Stimulated activated CD8-positive, alpha-beta memory T cell treated with anti-CD3 and anti-CD28 coated beads, Interleukin-15, amount 100 ng/mL, for 24 hours (primary cell): ENCODE results near the gene TRIM28.

Experiments
- DNase-seq: peaks from one replicate; pipeline ENCODE4 v3.0.0-alpha.2; 2020; ENCODE audit warnings: low read depth

The TRIM28 gene

DNA sequence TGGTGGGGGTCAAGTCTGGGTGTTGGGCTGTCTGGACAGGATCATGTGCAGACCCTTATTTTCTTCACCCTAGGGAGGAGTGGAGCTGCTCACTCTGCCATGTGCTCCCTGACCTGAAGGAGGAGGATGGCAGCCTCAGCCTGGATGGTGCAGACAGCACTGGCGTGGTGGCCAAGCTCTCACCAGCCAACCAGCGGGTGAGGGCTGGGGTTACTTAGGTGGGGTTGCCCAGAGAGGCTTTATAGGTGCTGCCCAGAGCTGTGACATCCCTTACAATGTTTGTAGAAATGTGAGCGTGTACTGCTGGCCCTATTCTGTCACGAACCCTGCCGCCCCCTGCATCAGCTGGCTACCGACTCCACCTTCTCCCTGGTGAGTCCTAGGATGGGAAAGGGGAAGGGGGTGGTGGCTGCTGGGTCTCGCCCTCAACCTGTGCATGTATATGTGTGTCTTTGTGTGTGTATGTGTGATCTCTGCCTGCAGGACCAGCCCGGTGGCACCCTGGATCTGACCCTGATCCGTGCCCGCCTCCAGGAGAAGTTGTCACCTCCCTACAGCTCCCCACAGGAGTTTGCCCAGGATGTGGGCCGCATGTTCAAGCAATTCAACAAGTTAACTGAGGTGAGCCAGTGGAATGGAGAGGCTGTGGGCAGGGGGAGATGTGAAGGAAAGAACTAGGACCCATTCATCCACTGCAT is 5.9 kb downstream of the TRIM28 start:
- DNase-seq: no peak

- DNase-seq: no peak
Measured at GRCh38 chr19:58550362-58551122, 6.7 kb downstream of the TRIM28 start.

GRCh38 chr19:58551123-58551497 is 7.2 kb downstream of the TRIM28 start:
- no peak for DNase-seq

GRCh38 chr19:58551577-58552471 is 8.0 kb downstream of the TRIM28 start:
- no peak for DNase-seq

DNA sequence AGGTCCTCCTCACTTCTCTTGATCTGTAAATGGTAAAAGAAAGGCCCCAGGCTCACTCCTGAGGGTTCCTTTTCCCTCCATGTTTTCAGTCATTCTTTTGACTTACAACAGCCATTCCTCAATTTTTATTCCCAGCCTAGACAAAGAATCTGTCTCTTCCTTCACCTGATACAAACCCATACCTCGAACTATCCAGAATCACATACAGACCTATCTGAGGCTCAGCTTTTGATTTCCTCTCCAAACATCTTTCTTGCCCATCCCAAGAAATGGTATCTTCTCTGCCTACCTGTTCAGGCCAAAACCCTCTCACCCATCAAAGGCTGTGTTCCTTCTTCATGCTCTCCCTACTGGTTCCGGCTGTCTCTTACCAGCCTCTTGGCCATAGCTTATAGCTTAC is 8.8 kb downstream of the TRIM28 start:
- DNase-seq: no peak

DNA sequence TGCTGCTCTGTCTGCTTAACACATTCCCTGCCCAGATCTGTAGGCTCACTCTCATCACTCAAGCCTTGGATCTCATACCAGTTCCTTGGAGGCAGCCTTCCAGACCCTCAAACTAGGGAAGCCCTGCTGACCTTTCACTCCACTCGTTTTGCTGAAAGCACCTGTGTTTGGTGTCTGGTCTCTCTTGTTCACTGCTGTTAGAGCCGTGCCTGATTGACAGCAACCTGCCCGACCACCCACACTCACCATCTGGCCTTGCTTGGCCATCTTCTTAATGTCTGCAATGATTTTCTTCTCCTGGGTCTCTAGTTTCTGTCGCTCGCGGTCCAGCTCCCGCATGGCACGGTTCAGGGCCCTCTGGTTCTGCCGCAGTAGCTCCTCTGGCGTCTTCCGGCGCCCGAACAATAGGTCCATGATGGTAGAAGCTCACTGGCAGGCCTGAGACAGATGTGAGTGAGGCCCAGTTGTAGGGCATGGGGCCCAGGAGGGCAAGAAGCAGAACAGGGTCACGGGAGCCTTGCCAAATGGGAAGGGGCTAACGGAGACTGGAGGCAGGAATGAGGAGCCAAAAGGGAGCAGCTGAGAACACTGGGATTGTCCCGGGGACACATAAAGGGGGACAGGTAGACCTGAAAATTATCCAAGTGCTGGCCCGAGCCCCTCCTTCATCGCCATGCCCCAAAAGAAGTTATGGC is 10.1 kb downstream of the TRIM28 start:
- DNase-seq: no peak

GRCh38 chr19:58554494-58555368 is 10.9 kb downstream of the TRIM28 start, which contains the start of gene CHMP2A:
TSS of gene CHMP2A (minus strand) at chr19:58555105. CDS start at chr19:58554212, 893 bp downstream.
- peak; percentile 98 for DNase-seq

- DNase-seq: no peak
Measured at GRCh38 chr19:58555369-58555885, 11.6 kb downstream of the TRIM28 start.

DNA sequence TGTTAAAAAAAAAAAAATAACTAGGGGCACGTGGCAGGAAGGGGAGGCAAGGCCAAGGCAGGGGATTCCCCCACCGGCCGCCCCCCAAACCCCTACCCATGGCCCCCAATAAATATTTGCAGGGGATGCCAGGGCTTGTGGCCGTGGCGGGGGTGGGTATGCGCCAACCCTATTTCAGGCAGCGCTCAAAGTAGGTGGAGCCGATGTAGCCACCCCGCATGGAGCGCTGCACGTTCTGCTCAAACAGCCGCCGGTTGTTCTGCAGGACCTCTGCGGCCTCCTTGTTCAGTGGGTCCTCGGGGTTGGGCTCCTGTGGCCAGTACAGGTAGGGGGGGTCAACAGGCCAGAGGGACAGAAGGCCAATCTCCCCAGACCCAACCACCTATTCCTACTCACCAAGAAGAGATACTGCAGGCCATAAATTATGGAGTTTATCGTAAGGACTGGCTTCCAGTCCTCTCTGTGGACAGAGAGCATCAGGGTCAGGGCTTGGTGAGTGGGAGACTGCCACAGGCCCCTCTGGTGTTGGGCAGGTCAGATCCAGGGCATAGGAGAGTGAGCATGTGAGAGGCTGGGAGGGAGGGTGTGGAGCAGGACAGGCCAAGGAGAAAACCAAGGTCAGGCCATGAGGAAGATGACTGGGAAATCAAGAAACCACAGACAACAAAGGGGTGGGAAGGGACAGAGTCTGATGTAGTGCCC is 12.2 kb downstream of the TRIM28 start:
- no peak for DNase-seq

GRCh38 chr19:58556622-58557220 is 12.9 kb downstream of the TRIM28 start:
- DNase-seq: no peak

DNA sequence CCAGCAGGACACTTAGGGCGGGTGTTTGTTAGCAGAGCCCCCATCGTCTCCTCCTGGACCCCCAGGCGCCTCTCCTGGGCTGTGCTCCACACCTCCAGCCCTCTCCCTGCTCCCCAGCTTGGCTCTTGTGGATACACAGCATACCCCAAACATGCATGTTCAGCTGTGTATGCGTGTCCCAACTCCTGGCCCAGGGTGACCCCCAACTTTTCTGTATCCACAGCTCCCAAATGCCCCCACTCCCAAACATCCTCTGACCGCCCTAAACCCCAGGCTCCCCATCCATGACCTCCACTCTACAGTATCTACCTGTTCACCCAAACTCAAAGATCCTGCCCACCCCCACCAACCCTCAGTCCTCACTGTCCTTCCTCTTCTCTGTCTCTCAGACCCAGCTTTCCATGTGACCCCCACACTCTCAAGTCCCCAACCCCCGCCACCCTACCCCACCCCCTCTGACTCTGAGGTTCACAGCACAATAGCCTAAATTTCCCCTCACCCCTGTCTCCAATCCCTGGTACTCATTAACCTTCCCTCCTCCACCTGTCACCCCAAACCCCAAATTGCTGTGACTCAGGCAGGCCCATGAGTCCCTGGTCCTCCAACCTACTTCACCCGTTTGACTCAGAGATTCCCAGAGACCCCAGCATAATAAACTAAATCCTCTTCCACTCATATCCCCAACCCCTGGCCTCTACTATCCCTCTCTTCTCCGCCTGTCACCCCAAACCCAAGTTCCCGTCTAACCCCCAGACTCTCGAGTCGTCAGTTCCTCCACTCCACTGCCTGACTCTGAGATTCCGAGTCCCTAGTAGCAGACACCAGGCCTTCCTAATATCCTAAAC is 13.6 kb downstream of the TRIM28 start:
- DNase-seq: no peak

DNA sequence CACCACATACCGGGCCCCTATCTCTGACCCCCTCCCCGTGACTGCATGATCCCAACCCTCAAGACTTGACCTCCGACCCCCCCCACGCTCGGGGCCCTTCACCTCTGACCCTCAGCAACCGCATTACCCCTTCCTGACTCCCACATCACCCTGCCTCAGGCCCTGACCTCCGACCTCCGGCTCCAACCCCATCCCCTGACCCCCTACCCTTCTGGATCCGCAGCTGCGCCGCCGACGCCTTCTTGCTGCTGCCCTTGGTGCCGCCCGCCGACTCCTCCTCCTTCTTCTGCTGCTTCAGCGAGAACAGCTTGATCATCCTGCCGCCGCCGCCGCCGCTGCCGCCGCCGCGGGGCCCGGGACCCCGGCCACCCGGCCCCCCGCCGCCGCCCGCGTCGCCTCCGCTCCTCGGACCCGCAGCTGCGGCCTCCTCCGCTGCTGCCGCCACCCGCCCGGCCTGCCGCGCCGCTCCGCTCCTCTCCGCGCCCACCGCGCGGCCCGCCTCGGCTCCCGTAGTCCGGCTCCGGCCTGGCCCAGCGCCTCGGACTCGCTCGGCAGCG is 14.3 kb downstream of the TRIM28 start, which contains the start of gene UBE2M:
Gene UBE2M (minus strand): TSS at position 546 of the 557 bp plus-strand sequence. CDS start 230 bp downstream, at position 316.
- no peak for DNase-seq

DNA sequence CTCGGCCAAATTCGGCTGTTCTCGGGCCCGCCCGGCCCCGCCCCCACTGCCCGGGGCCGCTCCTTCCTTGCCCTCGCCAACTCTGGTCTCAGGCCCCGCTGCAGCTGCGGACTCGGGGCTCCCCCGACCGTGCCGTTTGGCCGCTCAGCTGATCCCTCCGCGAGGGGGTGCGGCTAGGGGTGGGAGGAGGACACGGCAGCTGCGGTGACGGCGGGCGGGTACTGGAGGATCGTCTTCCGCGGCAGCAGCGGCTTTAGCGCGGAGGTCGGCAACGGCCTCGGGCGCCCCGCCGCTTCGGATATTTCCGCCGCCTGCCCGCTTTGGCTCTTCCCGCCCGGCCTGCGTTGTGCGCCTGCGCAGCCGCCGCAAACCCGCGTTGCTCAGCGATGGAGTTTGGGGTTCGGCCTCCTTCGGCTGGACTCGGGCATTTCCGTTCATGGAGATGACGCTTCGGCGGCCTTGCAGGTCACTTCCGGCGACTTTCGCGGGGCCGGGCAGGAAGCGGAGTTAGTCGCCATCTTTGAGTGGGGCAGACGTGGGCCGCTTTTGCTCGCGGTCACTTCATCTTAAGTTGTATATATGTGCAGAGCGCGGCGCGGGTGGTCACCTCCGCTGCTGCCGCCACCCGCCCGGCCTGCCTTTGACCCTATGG is 14.9 kb downstream of the TRIM28 start:
- DNase-seq: peak; percentile 97

GRCh38 chr19:58559275-58560006 is 15.6 kb downstream of the TRIM28 start:
- DNase-seq: peak; percentile 57

DNA sequence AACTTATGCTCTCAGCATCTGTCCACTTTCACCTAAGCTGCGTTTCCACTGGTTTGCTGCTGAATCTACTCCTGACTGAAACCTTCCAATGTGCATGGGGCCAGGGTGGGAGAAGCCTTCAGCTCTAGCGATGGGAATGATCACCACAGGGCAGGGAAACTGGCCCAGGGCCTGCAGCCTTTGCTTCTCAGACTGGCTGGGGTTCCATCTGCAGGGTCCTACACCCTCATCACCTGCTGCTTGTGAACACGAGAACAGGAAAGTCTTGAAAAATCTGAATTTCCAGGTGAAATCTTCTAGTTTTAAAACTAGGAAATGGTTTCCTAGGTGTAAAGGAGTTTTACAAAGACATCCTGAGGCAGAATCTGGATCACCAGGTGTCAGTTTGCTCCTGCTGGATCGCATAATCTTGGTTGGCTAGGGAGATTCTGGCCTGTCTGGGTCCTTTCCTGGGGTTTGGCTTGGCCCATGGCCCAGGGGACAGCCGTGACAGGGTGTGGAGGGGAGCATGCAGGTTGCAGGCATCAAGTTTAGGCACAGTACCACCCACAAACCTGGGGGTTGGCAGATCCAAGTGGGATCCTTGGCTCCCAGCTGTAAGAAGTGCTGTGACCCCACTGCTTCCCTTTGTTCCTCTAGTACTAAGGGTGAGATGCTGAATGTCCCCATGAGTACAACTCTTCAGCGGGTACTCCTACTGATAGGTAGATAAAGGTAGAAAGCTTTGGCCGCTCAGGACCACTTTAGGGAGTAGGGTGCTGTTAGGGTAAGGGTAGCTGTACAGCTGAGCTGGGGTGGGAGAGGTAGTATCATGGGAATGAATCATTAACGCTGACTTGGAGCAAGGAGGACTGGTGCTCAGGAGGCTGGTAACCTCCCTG is 16.4 kb downstream of the TRIM28 start:
- DNase-seq: no peak

GRCh38 chr19:58560921-58561320 is 17.1 kb downstream of the TRIM28 start:
- no peak for DNase-seq
